ENCODE measurements around the gene CGA.
"Not testable (repeated sequence)": the region's sequence is repeated elsewhere in the genome, so short reads cannot be mapped to it uniquely, and the experiment has no call there.

The CGA gene

GRCh38 chr6:87095087-87095509, at the start of gene CGA:
TSS of gene CGA (minus strand) at chr6:87095106. CDS start at chr6:87088200, 6,906 bp downstream.
- no peak for DNase-seq

- not testable (repeated sequence) for DNase-seq
Measured at GRCh38 chr6:87139927-87140326, 45.0 kb upstream of the CGA start.

GRCh38 chr6:87139236-87139635, 44.3 kb upstream of the CGA start:
- DNase-seq, result no peak

GRCh38 chr6:87136963-87137362, 42.1 kb upstream of the CGA start:
- no peak for DNase-seq

- DNase-seq, result no peak
Measured at GRCh38 chr6:87127737-87128136, 32.8 kb upstream of the CGA start.

GRCh38 chr6:87126501-87126900, 31.6 kb upstream of the CGA start:
- no peak for DNase-seq

GRCh38 chr6:87124074-87124473, 29.2 kb upstream of the CGA start:
- no peak for DNase-seq

- DNase-seq, result no peak
Measured at GRCh38 chr6:87122477-87122876, 27.6 kb upstream of the CGA start.

- DNase-seq, result no peak
Measured at GRCh38 chr6:87118054-87118453, 23.1 kb upstream of the CGA start.

GRCh38 chr6:87116922-87117321, 22.0 kb upstream of the CGA start:
- no peak for DNase-seq

GRCh38 chr6:87115402-87116135, 20.7 kb upstream of the CGA start:
- DNase-seq, result no peak

- no peak for DNase-seq
Measured at GRCh38 chr6:87110636-87111035, 15.7 kb upstream of the CGA start.

- DNase-seq, result no peak
Measured at GRCh38 chr6:87105823-87106222, 10.9 kb upstream of the CGA start.

- peak in 1 of 2 experiments; percentile 22 for DNase-seq
Measured at GRCh38 chr6:87104667-87105066, 9.8 kb upstream of the CGA start.

- DNase-seq, result peak; percentile 23 to 29
Measured at GRCh38 chr6:87103977-87104601, 9.2 kb upstream of the CGA start.

- no peak for DNase-seq
Measured at GRCh38 chr6:87102151-87102621, 7.3 kb upstream of the CGA start.

- no peak for DNase-seq
Measured at GRCh38 chr6:87101067-87101466, 6.2 kb upstream of the CGA start.

GRCh38 chr6:87100216-87100615, 5.3 kb upstream of the CGA start:
- no peak for DNase-seq

- DNase-seq, result no peak
Measured at GRCh38 chr6:87099472-87099871, 4.6 kb upstream of the CGA start.

GRCh38 chr6:87094576-87094975, 330 bp downstream of the CGA start:
- DNase-seq, result no peak

- no peak for DNase-seq
Measured at GRCh38 chr6:87093651-87094050, 1.3 kb downstream of the CGA start.

- no peak for DNase-seq
Measured at GRCh38 chr6:87093199-87093598, 1.7 kb downstream of the CGA start.

- no peak for DNase-seq
Measured at GRCh38 chr6:87092435-87092834, 2.5 kb downstream of the CGA start.

- DNase-seq, result no peak
Measured at GRCh38 chr6:87089135-87089534, 5.8 kb downstream of the CGA start.

- no peak for DNase-seq
Measured at GRCh38 chr6:87088076-87088475, 6.8 kb downstream of the CGA start.

All from activated T-cell treated with anti-CD3 and anti-CD28 coated beads, Interleukin-2, amount 50 U/mL, for 48 hours (primary cell).